ENCODE results near the gene CREBBP.
A peak's percentile ranks its signal among the peaks of the same experiment; 100 is the strongest.
"Not testable (repeated sequence)": the region's sequence is repeated elsewhere in the genome, so short reads cannot be mapped to it uniquely, and the experiment has no call there.

The CREBBP gene

GRCh38 chr16:3715430-3715829 lies 165.1 kb downstream of the CREBBP start:
- no peak for DNase-seq (ENCODE audit: low read depth, low spot score)

DNA sequence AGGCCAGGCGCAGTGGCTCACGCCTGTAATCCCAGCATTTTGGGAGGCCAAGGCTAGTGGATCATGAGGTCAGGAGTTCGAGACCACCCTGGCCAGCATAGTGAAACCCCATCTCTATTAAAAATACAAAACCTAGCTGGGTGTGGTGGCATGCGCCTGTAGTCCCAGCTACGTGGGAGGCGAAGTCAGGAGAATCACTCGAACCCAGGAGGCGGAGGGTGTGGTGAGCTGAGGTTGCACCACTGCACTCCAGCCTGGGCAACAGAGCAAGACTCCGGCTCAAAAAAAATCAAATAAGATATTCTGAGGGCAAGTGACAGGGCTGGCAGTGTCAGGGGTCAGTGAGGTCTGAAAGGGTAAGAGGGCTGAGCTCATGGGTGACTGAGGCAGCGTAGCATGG lies 166.1 kb downstream of the CREBBP start:
- DNase-seq (ENCODE audit: low read depth, low spot score) = not testable (repeated sequence)

DNA sequence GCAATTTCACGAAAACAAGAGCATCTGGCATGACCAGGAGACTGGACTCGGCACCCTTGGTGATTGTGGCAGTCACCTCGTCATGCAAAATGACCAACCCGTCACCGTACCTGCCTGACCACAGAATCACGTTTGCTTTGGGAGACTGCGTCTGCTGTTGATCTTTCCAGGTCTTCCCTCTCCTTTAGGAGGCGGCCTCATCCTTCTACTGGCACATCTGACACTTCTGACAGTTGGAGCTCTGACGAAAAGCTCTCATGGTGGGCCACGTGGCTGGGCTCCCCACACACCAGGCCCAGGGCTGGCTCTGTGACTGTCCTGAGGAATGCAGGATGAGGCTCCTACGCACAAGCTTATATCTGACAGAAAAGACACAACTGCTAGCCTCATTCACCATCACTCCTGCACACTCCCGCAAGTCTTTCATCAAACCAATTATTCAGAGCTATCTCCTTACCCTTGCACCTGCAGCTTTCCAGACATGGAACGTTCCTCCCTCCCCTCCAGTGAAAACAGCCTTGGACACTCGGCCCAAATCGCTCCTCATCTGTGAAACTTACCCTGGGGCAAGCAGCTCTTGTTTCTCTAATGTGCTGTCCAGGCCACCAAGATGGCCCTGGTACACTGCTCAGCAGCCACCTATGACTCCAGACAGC lies 166.8 kb downstream of the CREBBP start:
- DNase-seq (ENCODE audit: low read depth, low spot score) = no peak

DNA sequence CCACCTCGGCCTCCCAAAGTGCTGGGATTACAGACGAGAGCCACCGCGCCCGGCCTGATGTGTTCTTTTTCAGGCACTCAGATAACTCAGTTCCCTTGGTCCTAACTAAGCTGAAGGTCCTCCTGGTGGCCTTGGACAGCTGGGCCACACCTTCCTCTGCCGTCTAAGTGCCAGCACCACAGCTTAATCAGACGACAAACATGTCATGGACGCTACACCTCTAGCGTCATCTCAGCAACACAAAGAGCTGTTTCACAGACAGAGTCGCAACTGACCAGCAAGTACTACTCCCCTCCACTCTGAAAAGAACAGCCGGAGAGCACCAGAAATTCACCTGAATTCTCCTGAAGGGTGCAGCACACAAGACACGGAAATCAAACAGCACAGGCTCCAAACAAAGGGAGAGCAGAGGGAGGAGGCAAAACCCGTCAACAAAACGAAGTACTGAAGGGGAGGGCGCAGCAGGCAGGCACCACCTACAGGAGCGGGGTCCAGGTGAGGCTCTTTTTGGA lies 167.6 kb downstream of the CREBBP start:
- no peak for DNase-seq (ENCODE audit: low read depth, low spot score)

GRCh38 chr16:3706253-3707012 lies 174.1 kb downstream of the CREBBP start:
- DNase-seq (ENCODE audit: low read depth, low spot score) = no peak

DNA sequence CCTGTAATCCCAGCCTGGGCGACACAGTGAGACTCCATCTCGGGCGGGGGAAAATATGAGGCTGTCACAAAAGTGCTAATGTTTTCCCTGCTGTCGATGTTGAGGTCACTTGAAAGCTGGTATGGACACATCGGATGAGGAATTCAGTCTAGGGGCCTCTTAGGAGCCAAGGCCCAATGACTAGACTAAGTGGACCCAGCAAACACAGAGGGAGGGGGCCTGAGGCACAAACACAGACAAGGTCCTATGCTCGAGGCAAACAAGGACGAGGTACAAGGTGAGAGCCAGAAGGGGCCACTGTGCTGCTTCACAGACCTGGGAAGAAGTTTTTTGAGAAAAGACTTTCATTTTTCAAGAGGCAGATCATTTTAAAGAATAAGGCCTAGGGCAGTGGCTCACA lies 178.4 kb downstream of the CREBBP start:
- no peak for DNase-seq (ENCODE audit: low read depth, low spot score)

GRCh38 chr16:3701531-3701930 lies 179.0 kb downstream of the CREBBP start:
- no peak for DNase-seq (ENCODE audit: low read depth, low spot score)

GRCh38 chr16:3698941-3699340 lies 181.6 kb downstream of the CREBBP start:
- no peak for DNase-seq (ENCODE audit: low read depth, low spot score)

- DNase-seq (ENCODE audit: low read depth, low spot score) = no peak
Measured at GRCh38 chr16:3696425-3697218, 183.9 kb downstream of the CREBBP start.

- no peak for DNase-seq (ENCODE audit: low read depth, low spot score)
Measured at GRCh38 chr16:3695610-3696369, 184.7 kb downstream of the CREBBP start.

DNA sequence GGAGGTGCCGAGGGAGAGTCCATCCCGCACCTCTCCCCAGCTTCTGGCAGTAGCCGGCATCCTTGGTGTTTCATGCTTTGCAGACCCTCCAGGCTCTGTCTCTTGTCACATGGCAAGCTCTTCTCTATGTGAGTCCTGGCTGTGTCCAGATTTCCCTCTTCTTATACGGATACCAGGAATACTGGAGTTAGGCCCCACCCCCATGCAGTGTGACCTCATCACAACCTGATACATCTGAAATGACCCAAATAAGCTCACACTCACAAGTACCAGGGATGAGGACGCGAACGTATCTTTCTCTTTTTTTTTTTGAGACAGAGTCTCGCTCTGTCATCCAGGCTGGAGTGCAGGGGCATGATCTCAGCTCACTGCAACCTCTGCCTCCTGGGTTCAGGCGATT lies 186.5 kb downstream of the CREBBP start:
- no peak for DNase-seq (ENCODE audit: low read depth, low spot score)

- no peak for DNase-seq (ENCODE audit: low read depth, low spot score)
Measured at GRCh38 chr16:3691761-3692160, 188.8 kb downstream of the CREBBP start.

DNA sequence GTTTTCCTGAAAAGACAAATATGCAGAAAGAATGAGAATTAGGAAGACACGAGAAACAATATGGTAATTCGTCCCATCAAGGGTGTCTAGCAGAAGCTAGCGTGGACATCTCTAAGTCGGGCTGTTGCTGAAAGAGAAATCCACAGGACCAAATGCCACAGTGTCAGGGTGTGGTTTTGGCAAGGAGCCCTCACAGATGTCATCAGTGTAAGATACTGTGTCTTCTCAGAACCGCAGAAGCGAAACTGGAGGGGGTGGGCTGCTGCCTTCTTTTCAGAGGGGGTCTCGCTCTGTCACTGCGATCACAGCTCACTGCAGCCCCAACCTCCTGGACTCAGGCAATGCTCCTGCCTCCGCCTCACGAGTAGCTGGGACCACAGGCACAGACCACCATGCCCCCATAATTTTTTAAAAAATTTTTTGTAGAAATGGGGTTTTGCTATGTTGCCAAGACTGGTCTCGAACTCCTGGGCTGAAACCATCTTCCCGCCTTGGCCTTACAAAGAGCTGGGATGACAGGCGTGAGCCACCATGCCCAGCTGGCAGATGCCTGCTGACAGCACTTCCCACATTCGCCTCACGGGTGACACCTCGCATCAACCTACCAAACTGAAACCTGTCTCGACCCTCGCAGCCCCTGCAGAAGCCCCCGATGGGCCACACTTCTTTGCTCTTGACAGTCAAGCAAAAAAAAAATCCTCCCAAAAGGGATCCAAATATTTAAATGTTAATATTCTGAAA lies 189.4 kb downstream of the CREBBP start:
- no peak for DNase-seq (ENCODE audit: low read depth, low spot score)

- DNase-seq (ENCODE audit: low read depth, low spot score) = peak; percentile 92
Measured at GRCh38 chr16:3690470-3690928, 190.0 kb downstream of the CREBBP start.

DNA sequence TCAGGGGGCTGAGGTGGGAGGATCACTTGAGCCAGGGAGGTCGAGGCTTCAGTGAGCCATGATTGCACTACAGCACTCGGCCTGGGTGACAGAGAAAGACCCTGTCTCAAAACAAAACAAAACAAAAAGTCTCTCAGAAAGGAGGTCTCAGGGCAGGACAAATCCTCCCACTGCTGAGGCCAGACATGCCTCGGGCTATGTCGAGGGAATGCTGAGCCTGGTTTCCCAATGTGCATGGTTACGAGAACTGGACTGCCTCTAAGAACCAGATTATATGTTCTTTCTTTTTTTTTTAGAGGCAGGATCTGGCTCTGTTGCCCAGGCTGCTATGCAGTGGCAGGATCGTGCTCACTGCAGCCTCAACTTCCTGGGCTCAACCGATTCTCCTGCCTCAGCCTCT lies 190.8 kb downstream of the CREBBP start:
- no peak for DNase-seq (ENCODE audit: low read depth, low spot score)

DNA sequence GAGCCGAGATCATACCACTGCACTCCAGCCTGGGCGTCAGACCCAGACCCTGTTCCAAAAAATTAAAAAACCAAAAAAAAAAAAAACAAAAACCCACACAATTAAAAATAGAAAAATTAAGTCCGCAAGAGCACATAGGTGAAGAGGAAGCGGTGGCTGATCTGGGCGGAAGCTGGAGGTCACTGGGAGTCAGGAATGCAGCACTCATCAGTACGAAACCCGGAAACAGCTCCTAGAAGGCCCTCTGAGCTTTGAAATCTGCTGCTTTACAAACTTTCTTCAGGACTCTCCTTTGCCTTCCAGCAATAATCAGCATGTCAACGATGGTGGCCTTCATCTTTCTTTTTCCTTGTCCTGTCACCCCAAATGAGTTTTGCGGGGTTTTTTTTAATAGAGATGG lies 192.7 kb downstream of the CREBBP start:
- no peak for DNase-seq (ENCODE audit: low read depth, low spot score)

DNA sequence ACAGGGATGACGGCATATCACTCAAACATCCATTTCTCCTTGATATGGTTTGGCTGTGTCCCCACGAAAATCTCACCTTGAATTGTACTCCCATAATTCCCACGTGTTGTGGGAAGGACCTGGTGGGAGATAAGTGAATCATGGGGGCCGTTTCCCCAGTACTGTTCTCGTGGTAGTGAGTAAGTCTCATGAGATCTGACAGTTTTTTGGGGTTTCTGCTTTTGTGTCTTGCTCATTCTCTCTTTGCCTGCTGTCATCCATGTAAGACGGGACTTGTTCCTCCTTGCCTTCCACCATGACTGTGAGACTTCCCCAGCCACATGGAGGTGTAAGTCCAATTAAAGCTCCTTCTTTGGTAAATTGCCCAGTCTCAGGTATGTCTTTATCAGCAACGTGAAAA lies 193.5 kb downstream of the CREBBP start:
- no peak for DNase-seq (ENCODE audit: low read depth, low spot score)

DNA sequence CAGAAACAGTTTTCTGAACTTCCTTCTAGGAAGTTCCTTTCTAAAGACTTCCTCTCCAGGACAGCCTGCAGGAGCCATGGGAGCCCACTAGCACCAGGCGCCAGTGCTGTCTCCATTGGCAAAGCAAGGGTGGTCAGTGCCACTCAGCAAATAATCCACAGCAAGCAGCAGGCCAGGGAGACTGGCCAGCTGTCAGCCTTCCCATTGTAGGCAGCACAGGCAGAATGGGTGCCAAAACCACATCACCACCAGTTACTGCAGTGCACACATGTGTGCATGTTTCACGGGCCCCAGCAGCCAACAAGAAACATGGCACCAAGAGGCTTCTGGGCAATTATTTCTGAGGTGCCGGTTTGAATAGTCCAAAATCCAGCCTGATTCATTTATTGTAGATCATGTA lies 199.3 kb downstream of the CREBBP start:
- DNase-seq (ENCODE audit: low read depth, low spot score) = no peak

DNA sequence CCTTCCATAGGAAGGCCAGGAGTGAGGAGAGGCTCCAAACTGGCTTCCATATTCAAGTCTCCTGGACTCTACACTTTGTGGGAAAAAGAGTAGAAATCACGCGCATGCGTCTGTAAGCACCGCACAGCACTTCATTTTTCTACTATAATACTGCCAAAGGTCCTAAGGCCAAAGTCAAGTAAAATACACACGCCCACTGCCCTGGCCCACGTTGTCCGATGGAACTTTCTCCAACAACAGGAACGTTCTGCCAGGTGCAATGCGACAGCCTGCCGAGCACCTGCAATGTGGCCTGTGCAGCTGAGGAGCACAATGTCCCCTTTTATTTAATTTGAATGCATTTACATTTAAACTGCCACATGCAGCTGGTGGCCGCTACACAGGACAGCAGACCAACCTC lies 202.5 kb downstream of the CREBBP start:
- DNase-seq (ENCODE audit: low read depth, low spot score) = no peak

DNA sequence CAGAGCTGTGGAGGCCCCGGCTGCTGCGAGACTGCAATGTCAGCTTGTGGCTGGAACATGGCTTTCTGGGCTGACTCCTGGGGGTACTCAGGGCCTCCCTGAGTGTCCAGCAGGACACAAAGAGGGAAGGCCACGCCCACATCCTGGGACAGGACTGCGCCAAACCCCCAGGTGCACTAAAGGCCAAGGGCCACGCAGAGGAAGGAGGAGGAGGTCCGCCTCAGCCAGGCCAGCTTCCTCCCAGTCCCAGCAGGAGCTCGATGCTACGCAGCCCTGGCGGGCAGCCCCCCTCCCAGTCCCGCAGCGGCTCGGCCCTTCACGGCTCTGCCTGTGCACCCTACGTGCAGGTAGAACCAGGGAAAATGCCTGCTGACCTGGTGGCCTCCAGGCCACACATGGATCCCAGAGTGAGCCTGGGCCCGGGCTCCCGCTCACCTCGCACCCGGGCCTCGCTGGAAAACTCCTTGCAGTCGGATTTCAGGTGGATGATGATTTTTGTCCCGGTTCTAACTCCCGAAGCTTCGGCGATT lies 204.8 kb downstream of the CREBBP start:
- DNase-seq (ENCODE audit: low read depth, low spot score) = no peak
